Gastrocnemius medialis (tissue), 4 donors: ENCODE results near the gene ERBB2.

Source experiments
- CTCF ChIP-seq, 5 experiments: fragments of 450-650 bp in 3 of 5; fragments of 200-600 bp in 2 of 5; sonication (generic) in 2 of 5; IDR thresholded peaks in 4 of 5; conservative IDR thresholded peaks in 1 of 5; 1 replicate in 4 of 5; 2 replicates in 1 of 5; pipeline ENCODE4 v1.5.1; 2016 to 2019; ENCODE audit warnings: antibody characterized with exemption in 5 of 5, mild to moderate bottlenecking in 3 of 5, moderate library complexity in 3 of 5
- POLR2A ChIP-seq, 2 donors: fragments of 450-650 bp; IDR thresholded peaks; one replicate each; pipeline ENCODE4 v1.6.1; 2017; ENCODE audit warnings: antibody characterized with exemption in 2 of 2, mild to moderate bottlenecking in 2 of 2, moderate library complexity in 2 of 2

GRCh38 chr17:39775031-39775430 is 75.2 kb downstream of the ERBB2 start:
- TF ChIP-seq CTCF (IDR thresholded peaks at IDR 0.05 in 4 of 5, conservative IDR thresholded peaks at IDR 0.05 in 1 of 5) (no peak), POLR2A (IDR thresholded peaks at IDR 0.05) (no peak)
